Upper lobe of left lung (tissue), 4 donors: ENCODE results near the gene HPS3.

Experiments
- CTCF ChIP-seq, 6 experiments: fragments of 450-650 bp in 4 of 6; fragments of 200-600 bp in 2 of 6; sonication (generic) in 2 of 6; IDR thresholded peaks; one replicate each; pipeline ENCODE4 v1.5.1; 2016 to 2019; ENCODE audit warnings: antibody characterized with exemption in 6 of 6
- EP300 ChIP-seq, 4 donors: sonication (generic); formaldehyde crosslinking; IDR thresholded peaks; one replicate each; pipeline ENCODE4 v1.5.1; 2017; ENCODE audit warnings: antibody characterized with exemption in 4 of 4, control low read depth in 2 of 4
- POLR2A ChIP-seq, 4 donors: fragments of 450-650 bp; IDR thresholded peaks; one replicate each; pipeline ENCODE4 v1.5.1; 2016 to 2017; ENCODE audit warnings: antibody characterized with exemption in 4 of 4, mild to moderate bottlenecking in 2 of 4
- POLR2AphosphoS5 ChIP-seq, 2 donors: sonication (generic); formaldehyde crosslinking; IDR thresholded peaks; one replicate each; pipeline ENCODE4 v1.5.1; 2017; ENCODE audit warnings: antibody characterized with exemption in 2 of 2

GRCh38 chr3:149174901-149175300 lies 45.5 kb downstream of the HPS3 start:
- TF ChIP-seq CTCF (IDR thresholded peaks at IDR 0.05) (no peak), POLR2A (IDR thresholded peaks at IDR 0.05) (no peak), POLR2AphosphoS5 (IDR thresholded peaks at IDR 0.05) (no peak), EP300 (IDR thresholded peaks at IDR 0.05) (no peak)
